Cardiac muscle cell (in vitro differentiated cells and primary cell): Measurements from ENCODE around the gene ST3GAL3. TPM values are rescaled to one million over a fixed set of nuclear protein-coding genes. Genes with fewer than 3 reads are reported as not detected.
A peak's percentile ranks its signal among the peaks of the same experiment; 100 is the strongest.
"Not testable (repeated sequence)": the region's sequence is repeated elsewhere in the genome, so short reads cannot be mapped to it uniquely, and the experiment has no call there.

ENCODE experiments used
- DNase-seq, 2 donors: peaks; one replicate each; pipeline versions ENCODE4 v3.0.0 to v3.0.0-alpha.2; 2010 to 2017; ENCODE audit warnings: low read depth in 1 of 2, low spot score in 1 of 2
- H3K27ac ChIP-seq: fragments of 200-600 bp; sonication (generic); 2 replicates; pipeline ENCODE4 v1.5.1; 2016
- H3K27me3 ChIP-seq: fragments of 200-600 bp; sonication (generic); 2 replicates; pipeline ENCODE4 v1.6.0; 2016; ENCODE audit warnings: control low read depth
- H3K36me3 ChIP-seq: fragments of 200-600 bp; sonication (generic); 2 replicates; pipeline ENCODE4 v1.5.1; 2016; ENCODE audit warnings: control low read depth
- H3K4me1 ChIP-seq: fragments of 200-600 bp; sonication (generic); 2 replicates; pipeline ENCODE4 v1.8.1; 2017; ENCODE audit warnings: low read depth, mild to moderate bottlenecking, mixed run types
- H3K4me3 ChIP-seq: fragments of 200-600 bp; sonication (generic); 2 replicates; pipeline ENCODE4 v1.5.1; 2016; ENCODE audit warnings: mild to moderate bottlenecking
- H3K9me3 ChIP-seq: fragments of 200-600 bp; sonication (generic); 2 replicates; pipeline ENCODE4 v1.5.1; 2017; ENCODE audit warnings: low read depth, mild to moderate bottlenecking, control low read depth
- polyA plus RNA-seq: library from polyadenylated mRNA; unstranded; fragments of >200 nt; fragmentation: Nextera tagmentation; extraction: Ambion mirVana; gene quantifications from 2 replicates; pipeline ENCODE4 v1.2.1, GENCODE V29; 2016
- total RNA-seq: library from RNA; depleted of rRNA; stranded (reverse); fragments of >200 nt; gene quantifications from 2 replicates; pipeline ENCODE4 v1.2.3, GENCODE V29; 2016
- TF ChIP-seq, protein P1 (sequence below): IDR thresholded peaks from 2 replicates; pipeline ENCODE4 v1.5.1; 2012; ENCODE audit warnings: low read depth, mild to moderate bottlenecking, low read length

ST3GAL3 gene
- total and polyA plus RNA-seq, 2 experiments from 2014 or later: 34.7 to 35.7 TPM

DNA sequence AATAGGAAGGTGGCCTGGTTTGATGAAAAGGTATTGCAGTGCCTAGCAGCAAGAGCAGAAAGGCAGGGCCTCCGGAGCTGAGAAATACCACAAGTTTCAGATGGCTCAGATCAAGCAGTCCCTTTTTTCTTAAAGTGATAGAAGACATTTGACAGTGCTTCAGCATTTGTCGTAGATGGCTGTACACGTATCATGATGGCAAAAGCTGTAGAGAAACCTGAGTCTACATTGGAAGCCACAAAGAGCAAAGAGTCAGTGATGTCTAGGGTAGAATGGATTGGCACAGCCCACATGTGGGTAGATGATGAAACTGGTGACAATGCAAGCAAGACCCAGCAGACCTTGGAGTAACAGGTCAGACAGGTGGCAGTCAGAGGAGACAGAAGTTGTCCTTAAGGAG lies 124.9 kb downstream of the ST3GAL3 start:
- no peak overlapping the region for H3K27ac ChIP-seq
- H3K27me3 ChIP-seq: no peaks in the 10 kb centered on the region
- H3K9me3 ChIP-seq: no peaks in the 10 kb centered on the region
- TF ChIP-seq, protein P1, sequence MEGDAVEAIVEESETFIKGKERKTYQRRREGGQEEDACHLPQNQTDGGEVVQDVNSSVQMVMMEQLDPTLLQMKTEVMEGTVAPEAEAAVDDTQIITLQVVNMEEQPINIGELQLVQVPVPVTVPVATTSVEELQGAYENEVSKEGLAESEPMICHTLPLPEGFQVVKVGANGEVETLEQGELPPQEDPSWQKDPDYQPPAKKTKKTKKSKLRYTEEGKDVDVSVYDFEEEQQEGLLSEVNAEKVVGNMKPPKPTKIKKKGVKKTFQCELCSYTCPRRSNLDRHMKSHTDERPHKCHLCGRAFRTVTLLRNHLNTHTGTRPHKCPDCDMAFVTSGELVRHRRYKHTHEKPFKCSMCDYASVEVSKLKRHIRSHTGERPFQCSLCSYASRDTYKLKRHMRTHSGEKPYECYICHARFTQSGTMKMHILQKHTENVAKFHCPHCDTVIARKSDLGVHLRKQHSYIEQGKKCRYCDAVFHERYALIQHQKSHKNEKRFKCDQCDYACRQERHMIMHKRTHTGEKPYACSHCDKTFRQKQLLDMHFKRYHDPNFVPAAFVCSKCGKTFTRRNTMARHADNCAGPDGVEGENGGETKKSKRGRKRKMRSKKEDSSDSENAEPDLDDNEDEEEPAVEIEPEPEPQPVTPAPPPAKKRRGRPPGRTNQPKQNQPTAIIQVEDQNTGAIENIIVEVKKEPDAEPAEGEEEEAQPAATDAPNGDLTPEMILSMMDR: no peak
- H3K36me3 ChIP-seq: no peaks in the 10 kb centered on the region
- peaks cover 11% of the 10 kb centered on the region for H3K4me1 ChIP-seq
- no peak for DNase-seq
- no peak overlapping the region for H3K4me3 ChIP-seq

DNA sequence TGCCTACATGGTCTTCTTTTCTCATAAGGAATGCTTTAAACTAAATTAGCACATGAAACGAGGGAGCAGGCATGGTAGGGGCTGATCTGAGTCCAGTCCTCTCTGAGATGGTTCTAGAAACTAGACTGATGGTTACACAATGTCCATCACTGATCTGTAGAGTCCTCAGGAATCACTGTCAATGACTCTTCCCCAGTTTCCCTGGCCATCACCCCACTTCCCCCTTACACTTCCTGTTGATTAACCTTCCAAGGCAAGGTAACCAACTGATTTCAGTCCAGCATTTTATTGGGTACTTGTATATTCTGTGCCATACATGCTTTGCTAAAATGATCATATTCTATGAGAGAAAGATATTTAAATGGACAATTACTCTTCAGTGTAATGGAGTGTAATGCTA lies 125.7 kb downstream of the ST3GAL3 start:
- H3K4me1 ChIP-seq: peaks cover 11% of the 10 kb centered on the region
- H3K27me3 ChIP-seq: no peaks in the 10 kb centered on the region
- H3K9me3 ChIP-seq: no peaks in the 10 kb centered on the region
- H3K4me3 ChIP-seq: no peak overlapping the region
- no peak overlapping the region for H3K27ac ChIP-seq
- TF ChIP-seq, protein P1: no peak
- H3K36me3 ChIP-seq: no peaks in the 10 kb centered on the region
- DNase-seq: no peak

DNA sequence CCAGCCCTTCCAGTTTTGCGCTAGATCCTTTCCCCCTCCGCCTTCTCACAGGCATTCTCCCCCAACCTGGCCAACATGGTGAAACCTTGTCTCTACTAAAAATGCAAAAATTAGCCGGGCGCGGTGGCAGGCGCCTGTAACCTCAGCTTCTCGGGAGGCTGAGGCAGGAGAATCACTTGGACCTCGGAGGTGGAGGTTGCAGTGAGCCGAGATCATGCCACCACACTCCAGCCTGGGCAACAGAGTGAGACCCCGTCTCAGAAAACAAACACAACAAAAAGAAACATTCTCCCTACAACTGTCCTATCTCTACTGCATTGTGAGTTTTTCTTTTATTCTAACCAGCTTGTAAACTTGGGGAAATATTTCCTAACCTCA lies 126.6 kb downstream of the ST3GAL3 start:
- not testable (repeated sequence) for H3K27ac ChIP-seq, H3K27me3 ChIP-seq

DNA sequence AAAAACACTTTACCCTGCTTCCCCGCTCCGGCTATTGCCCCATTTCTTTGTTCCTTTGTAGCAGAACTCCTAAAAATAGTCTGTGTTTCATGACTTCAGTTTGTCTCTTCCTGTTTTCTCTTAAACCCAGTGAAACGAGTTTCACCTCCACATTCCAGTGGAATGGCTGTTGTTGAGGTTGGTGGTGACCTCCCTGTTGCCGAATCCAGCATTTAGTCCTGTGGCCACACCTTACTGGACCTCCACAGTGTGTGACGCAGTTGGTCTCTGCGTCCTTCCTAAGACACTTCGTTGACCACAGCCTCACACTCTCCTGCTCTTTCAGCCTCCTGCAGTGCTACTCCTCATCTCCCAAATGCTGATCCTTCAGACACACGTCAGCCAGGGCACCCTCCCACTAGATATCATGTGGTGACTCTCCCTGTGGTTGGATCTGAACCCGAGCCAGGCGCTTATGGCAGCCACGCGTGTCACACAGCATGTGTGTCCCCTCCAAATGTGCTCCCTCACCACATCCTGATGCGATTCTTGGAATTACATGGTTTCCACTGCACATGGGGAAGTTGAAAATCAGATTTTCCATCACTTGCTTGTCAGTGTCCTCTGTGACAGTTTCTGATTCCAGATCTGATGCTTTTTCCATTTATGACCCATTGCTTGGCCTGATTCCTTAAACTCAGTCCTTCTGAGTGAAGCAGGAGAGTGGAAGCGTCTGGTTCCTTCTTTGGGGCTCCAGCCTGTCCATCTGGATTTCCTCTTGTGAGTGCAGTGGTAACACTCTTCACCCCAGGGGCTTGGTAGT lies 127.1 kb downstream of the ST3GAL3 start:
- Histone ChIP-seq H3K4me3 (no peak overlapping the region), H3K9me3 (no peaks in the 10 kb centered on the region), H3K27me3 (no peaks in the 10 kb centered on the region), H3K36me3 (no peaks in the 10 kb centered on the region), H3K4me1 (peaks cover 15% of the 10 kb centered on the region), H3K27ac (no peak overlapping the region)
- peak in 1 of 2 donors; percentile 79 for DNase-seq
- TF ChIP-seq, protein P1: no peak

More for the DNA sequence above, 126.6 kb downstream of the ST3GAL3 start:
- H3K9me3 ChIP-seq, H3K4me3 ChIP-seq, H3K36me3 ChIP-seq, DNase-seq: not testable (repeated sequence)
- H3K4me1 ChIP-seq: peaks cover 15% of the 10 kb centered on the region

DNA sequence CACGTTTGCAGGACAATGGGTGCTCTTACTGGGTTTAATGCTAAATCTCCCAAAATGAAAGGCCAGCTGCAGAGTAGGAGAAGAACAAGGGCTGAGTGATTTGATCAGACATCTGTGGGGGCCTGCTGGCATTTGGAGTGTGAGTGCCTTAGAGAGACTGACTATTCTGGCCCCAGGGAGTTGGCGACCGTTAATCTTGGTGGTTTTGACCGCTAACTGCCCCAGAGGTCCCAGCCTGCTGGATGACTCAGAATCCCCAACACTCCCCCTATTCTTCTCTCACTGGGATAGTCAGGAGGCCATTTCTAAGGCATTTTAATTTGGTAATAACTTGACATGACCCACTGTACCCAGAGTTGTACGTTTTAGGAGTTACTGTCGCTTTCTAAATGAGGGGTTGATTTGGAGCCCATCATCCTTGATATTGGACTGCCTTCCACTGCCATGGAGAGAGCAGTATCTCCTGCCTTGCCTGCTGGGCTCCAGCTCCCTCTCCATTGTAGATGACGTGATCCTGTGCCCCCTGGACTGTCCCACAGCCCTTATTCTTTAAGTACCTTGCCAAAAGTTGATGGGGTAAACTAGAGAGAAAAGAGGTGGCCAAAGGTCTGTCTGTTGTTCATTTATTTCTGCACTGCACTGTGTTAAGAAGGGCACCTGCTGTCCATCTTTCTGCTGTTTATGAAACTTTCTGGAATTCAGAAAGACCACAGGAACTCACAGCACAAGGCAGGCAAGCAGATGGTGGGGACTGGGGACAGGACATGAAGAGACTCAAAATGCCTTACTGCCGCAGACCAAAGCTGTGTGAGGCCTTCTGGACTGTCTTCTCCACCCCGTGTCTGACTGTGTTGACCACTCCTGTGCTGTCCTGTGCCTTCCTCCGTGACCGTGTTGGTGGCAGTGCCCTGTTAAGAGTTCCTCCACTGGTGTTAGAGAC lies 128.0 kb downstream of the ST3GAL3 start:
- H3K27me3 ChIP-seq: no peaks in the 10 kb centered on the region
- TF ChIP-seq, protein P1: no peak
- H3K9me3 ChIP-seq: no peaks in the 10 kb centered on the region
- H3K4me3 ChIP-seq: no peak overlapping the region
- no peak overlapping the region for H3K27ac ChIP-seq
- DNase-seq: peak in 1 of 2 donors; percentile 91
- peaks cover 15% of the 10 kb centered on the region for H3K4me1 ChIP-seq
- no peaks in the 10 kb centered on the region for H3K36me3 ChIP-seq
